Hippocampal formation (tissue), 2 donors: ENCODE data around the gene REL.
"Not testable (repeated sequence)": the region's sequence is repeated elsewhere in the genome, so short reads cannot be mapped to it uniquely, and the experiment has no call there.

Source experiments
- DNase-seq, 2 donors: peaks; one replicate each; lab custom pipeline; 2025; lab: John Stamatoyannopoulos, UW

The REL gene

GRCh38 chr2:60868589-60869273 lies 12.6 kb upstream of the REL start:
- DNase-seq = no peak

GRCh38 chr2:60872510-60872928 lies 8.9 kb upstream of the REL start:
- no peak for DNase-seq

- DNase-seq = no peak
Measured at GRCh38 chr2:60873381-60873780, 8.0 kb upstream of the REL start.

- DNase-seq = no peak
Measured at GRCh38 chr2:60875520-60875919, 5.9 kb upstream of the REL start.

- no peak for DNase-seq
Measured at GRCh38 chr2:60880643-60881046, 729 bp upstream of the REL start.

- DNase-seq = peak in 1 of 2 donors; percentile 11
Measured at GRCh38 chr2:60882971-60883753, 1.8 kb downstream of the REL start.

- DNase-seq = no peak
Measured at GRCh38 chr2:60883896-60884295, 2.5 kb downstream of the REL start.

- no peak for DNase-seq
Measured at GRCh38 chr2:60884800-60885199, 3.4 kb downstream of the REL start.

- no peak for DNase-seq
Measured at GRCh38 chr2:60885683-60886082, 4.3 kb downstream of the REL start.

- DNase-seq = no peak
Measured at GRCh38 chr2:60886991-60887390, 5.6 kb downstream of the REL start.

GRCh38 chr2:60888853-60889252 lies 7.5 kb downstream of the REL start:
- DNase-seq = no peak

GRCh38 chr2:60889581-60890392 lies 8.4 kb downstream of the REL start:
- not testable (repeated sequence) for DNase-seq

GRCh38 chr2:60890393-60890707 lies 9.0 kb downstream of the REL start:
- no peak for DNase-seq

GRCh38 chr2:60891180-60891579 lies 9.8 kb downstream of the REL start:
- DNase-seq = no peak

- no peak for DNase-seq
Measured at GRCh38 chr2:60898567-60898966, 17.2 kb downstream of the REL start.

- no peak for DNase-seq
Measured at GRCh38 chr2:60899230-60899891, 18.0 kb downstream of the REL start.

- DNase-seq = no peak
Measured at GRCh38 chr2:60899892-60900249, 18.5 kb downstream of the REL start.

- not testable (repeated sequence) for DNase-seq
Measured at GRCh38 chr2:60901296-60901695, 19.9 kb downstream of the REL start.

GRCh38 chr2:60905867-60906266 lies 24.5 kb downstream of the REL start:
- not testable (repeated sequence) for DNase-seq

GRCh38 chr2:60906395-60906794 lies 25.0 kb downstream of the REL start:
- DNase-seq = no peak

- no peak for DNase-seq
Measured at GRCh38 chr2:60907329-60907728, 26.0 kb downstream of the REL start.

GRCh38 chr2:60925994-60926740 lies 44.8 kb downstream of the REL start:
- no peak for DNase-seq
